ENCODE data around the gene CCSER1.

DNA sequence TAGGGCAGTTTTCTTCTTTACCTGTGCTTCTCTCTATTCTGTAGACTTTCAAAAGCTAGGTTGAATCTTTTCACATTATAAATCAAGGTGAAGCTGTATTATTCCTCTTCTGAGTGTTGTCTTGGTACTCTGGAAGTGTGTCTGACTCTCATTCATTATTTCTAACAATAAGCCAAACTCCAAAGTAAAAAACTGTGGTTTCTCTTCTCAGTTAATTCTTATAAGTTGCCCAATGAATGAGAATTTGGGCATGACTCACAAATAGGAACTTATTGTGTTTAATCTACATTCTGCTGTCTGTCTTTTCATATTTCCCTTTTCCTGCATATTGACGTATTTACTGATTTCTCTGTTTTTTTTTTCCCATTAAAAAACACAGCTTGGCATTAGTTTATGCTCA lies 714.5 kb downstream of the CCSER1 start:
- TF ChIP-seq EZH2phosphoT487 (IDR thresholded peaks at IDR 0.05; ENCODE audit: insufficient read depth, low read depth) (no peak), EZH2 (IDR thresholded peaks at IDR 0.05; ENCODE audit: insufficient read depth, poor library complexity, severe bottlenecking) (no peak)

Data from GM23248 (cell line).